MM.1S (cell line): ENCODE measurements around the gene TMEM35B.
"Not testable (repeated sequence)": the region's sequence is repeated elsewhere in the genome, so short reads cannot be mapped to it uniquely, and the experiment has no call there.

ENCODE experiments used
- DNase-seq: peaks from one replicate; pipeline ENCODE4 v3.0.0-alpha.2; 2015
- H2AFZ ChIP-seq: fragments of 300-600 bp; sonication (generic); 2 replicates; pipeline ENCODE4 v1.6.0; 2016; ENCODE audit warnings: antibody characterized with exemption, low read length
- H3F3A ChIP-seq: fragments of 300-600 bp; sonication (generic); 2 replicates; pipeline ENCODE4 v1.6.1; 2016; ENCODE audit warnings: mild to moderate bottlenecking, antibody characterized with exemption, low read length, moderate library complexity, mixed read lengths; ENCODE audit not compliant: insufficient read depth
- H3K27ac ChIP-seq: fragments of 300-600 bp; sonication (generic); 2 replicates; pipeline ENCODE4 v1.5.1; 2016; ENCODE audit warnings: mild to moderate bottlenecking, low read length
- H3K27me3 ChIP-seq: fragments of 300-600 bp; sonication (generic); replicated peaks from 2 replicates; pipeline ENCODE4 v1.6.0; 2016; ENCODE audit warnings: low read length; ENCODE audit not compliant: insufficient read depth
- H3K36me3 ChIP-seq: fragments of 300-600 bp; sonication (generic); replicated peaks from 2 replicates; pipeline ENCODE4 v1.6.1; 2016; ENCODE audit warnings: mild to moderate bottlenecking, low read length, mixed read lengths; ENCODE audit not compliant: insufficient read depth
- H3K4me1 ChIP-seq: fragments of 300-600 bp; sonication (generic); 2 replicates; pipeline ENCODE4 v1.6.1; 2016; ENCODE audit warnings: low read length, mixed read lengths
- H3K4me2 ChIP-seq: fragments of 300-600 bp; sonication (generic); 2 replicates; pipeline ENCODE4 v1.6.0; 2016; ENCODE audit warnings: low read depth, low read length
- H3K4me3 ChIP-seq: fragments of 300-600 bp; sonication (generic); 2 replicates; pipeline ENCODE4 v1.5.1; 2016; ENCODE audit warnings: low read length, mixed read lengths
- H3K79me2 ChIP-seq: fragments of 300-600 bp; sonication (generic); 2 replicates; pipeline ENCODE4 v1.6.1; 2016; ENCODE audit warnings: mixed run types, low read length, mixed read lengths
- H3K9ac ChIP-seq: fragments of 300-600 bp; sonication (generic); 2 replicates; pipeline ENCODE4 v1.6.1; 2016; ENCODE audit warnings: low read length, mixed read lengths
- H3K9me2 ChIP-seq: fragments of 300-600 bp; sonication (generic); replicated peaks from 2 replicates; pipeline ENCODE4 v1.6.1; 2016; ENCODE audit warnings: mild to moderate bottlenecking, low read length, mixed read lengths; ENCODE audit not compliant: insufficient read depth
- H3K9me3 ChIP-seq: fragments of 300-600 bp; sonication (generic); replicated peaks from 2 replicates; pipeline ENCODE4 v1.6.1; 2016; ENCODE audit warnings: mild to moderate bottlenecking, low read length, mixed read lengths; ENCODE audit not compliant: insufficient read depth
- H4K20me1 ChIP-seq: fragments of 300-600 bp; sonication (generic); 2 replicates; pipeline ENCODE4 v1.6.1; 2016; ENCODE audit warnings: mild to moderate bottlenecking, low read length, moderate library complexity, mixed read lengths; ENCODE audit not compliant: insufficient read depth
- EZH2 ChIP-seq: fragments of 300-600 bp; sonication (generic); optimal IDR thresholded peaks from 2 replicates; pipeline ENCODE3; 2017; ENCODE audit warnings: low read depth, mild to moderate bottlenecking, antibody characterized with exemption, low read length, mixed read lengths
- EZH2phosphoT487 ChIP-seq: fragments of 300-600 bp; sonication (generic); IDR thresholded peaks from 2 replicates; pipeline ENCODE4 v1.6.1; 2018; ENCODE audit warnings: antibody characterized with exemption, low read length
- TF ChIP-seq, protein P1 (sequence below): fragments of 300-600 bp; sonication (generic); IDR thresholded peaks from 2 replicates; pipeline ENCODE4 v1.5.1; 2016; ENCODE audit warnings: antibody characterized with exemption, low read length, mixed read lengths

TMEM35B gene

GRCh38 chr1:34965597-34965996 is 19.6 kb downstream of the TMEM35B start:
- H3K4me1 ChIP-seq: no peaks in the 10 kb centered on the region
- no peak overlapping the region for H3K4me3 ChIP-seq
- TF ChIP-seq, protein P1, sequence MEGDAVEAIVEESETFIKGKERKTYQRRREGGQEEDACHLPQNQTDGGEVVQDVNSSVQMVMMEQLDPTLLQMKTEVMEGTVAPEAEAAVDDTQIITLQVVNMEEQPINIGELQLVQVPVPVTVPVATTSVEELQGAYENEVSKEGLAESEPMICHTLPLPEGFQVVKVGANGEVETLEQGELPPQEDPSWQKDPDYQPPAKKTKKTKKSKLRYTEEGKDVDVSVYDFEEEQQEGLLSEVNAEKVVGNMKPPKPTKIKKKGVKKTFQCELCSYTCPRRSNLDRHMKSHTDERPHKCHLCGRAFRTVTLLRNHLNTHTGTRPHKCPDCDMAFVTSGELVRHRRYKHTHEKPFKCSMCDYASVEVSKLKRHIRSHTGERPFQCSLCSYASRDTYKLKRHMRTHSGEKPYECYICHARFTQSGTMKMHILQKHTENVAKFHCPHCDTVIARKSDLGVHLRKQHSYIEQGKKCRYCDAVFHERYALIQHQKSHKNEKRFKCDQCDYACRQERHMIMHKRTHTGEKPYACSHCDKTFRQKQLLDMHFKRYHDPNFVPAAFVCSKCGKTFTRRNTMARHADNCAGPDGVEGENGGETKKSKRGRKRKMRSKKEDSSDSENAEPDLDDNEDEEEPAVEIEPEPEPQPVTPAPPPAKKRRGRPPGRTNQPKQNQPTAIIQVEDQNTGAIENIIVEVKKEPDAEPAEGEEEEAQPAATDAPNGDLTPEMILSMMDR: no peak
- TF ChIP-seq EZH2phosphoT487: no peak
- no peak for TF ChIP-seq EZH2

GRCh38 chr1:34950428-34950827 is 34.7 kb downstream of the TMEM35B start:
- Histone ChIP-seq H3K36me3 (no peaks in the 10 kb centered on the region), H3K9ac (no peak overlapping the region), H3K27ac (no peak overlapping the region), H3K9me3 (no peaks in the 10 kb centered on the region), H3K4me1 (no peaks in the 10 kb centered on the region), H2AFZ (no peak overlapping the region), H4K20me1 (no peaks in the 10 kb centered on the region), H3K9me2 (no peaks in the 10 kb centered on the region), H3K27me3 (no peaks in the 10 kb centered on the region), H3K4me2 (no peak overlapping the region), H3K4me3 (no peak overlapping the region), H3F3A (no peaks in the 10 kb centered on the region), H3K79me2 (no peaks in the 10 kb centered on the region)
- DNase-seq: no peak
- TF ChIP-seq, protein P1: no peak
- TF ChIP-seq EZH2phosphoT487 (no peak), EZH2 (no peak)

More at GRCh38 chr1:34965597-34965996, 19.6 kb downstream of the TMEM35B start:
- H3K79me2 ChIP-seq: no peaks in the 10 kb centered on the region
- no peaks in the 10 kb centered on the region for H3K27me3 ChIP-seq
- H3K27ac ChIP-seq: no peak overlapping the region
- H2AFZ ChIP-seq: no peak overlapping the region
- no peak overlapping the region for H3K9ac ChIP-seq
- no peaks in the 10 kb centered on the region for H3K9me2 ChIP-seq
- no peaks in the 10 kb centered on the region for H3K9me3 ChIP-seq
- no peaks in the 10 kb centered on the region for H4K20me1 ChIP-seq
- no peaks in the 10 kb centered on the region for H3F3A ChIP-seq
- H3K4me2 ChIP-seq: no peak overlapping the region
- H3K36me3 ChIP-seq: no peaks in the 10 kb centered on the region
- no peak for DNase-seq

GRCh38 chr1:34948739-34949138 is 36.4 kb downstream of the TMEM35B start:
- not testable (repeated sequence) for H3F3A ChIP-seq, H3K9me2 ChIP-seq, H3K9ac ChIP-seq, DNase-seq, H3K9me3 ChIP-seq, H3K79me2 ChIP-seq, H3K4me2 ChIP-seq, H3K27ac ChIP-seq, H3K4me3 ChIP-seq, H3K4me1 ChIP-seq, H4K20me1 ChIP-seq, H3K36me3 ChIP-seq, H2AFZ ChIP-seq, H3K27me3 ChIP-seq

GRCh38 chr1:34947641-34948314 is 37.4 kb downstream of the TMEM35B start:
- not testable (repeated sequence) for DNase-seq, H3K27me3 ChIP-seq, H3K9ac ChIP-seq, H2AFZ ChIP-seq, H3K9me2 ChIP-seq, H3K4me3 ChIP-seq, H3K9me3 ChIP-seq, H3K4me1 ChIP-seq, H3K27ac ChIP-seq, H3F3A ChIP-seq, H4K20me1 ChIP-seq, H3K79me2 ChIP-seq, H3K4me2 ChIP-seq, H3K36me3 ChIP-seq
